ENCODE data around the gene UPB1. TPM values are rescaled to one million over a fixed set of nuclear protein-coding genes. Genes with fewer than 3 reads are reported as not detected.
"Not testable (repeated sequence)": the region's sequence is repeated elsewhere in the genome, so short reads cannot be mapped to it uniquely, and the experiment has no call there.

Gene UPB1
- polyA plus RNA-seq, 3 donors: 0.16 to 0.27 (median 0.22) TPM

DNA sequence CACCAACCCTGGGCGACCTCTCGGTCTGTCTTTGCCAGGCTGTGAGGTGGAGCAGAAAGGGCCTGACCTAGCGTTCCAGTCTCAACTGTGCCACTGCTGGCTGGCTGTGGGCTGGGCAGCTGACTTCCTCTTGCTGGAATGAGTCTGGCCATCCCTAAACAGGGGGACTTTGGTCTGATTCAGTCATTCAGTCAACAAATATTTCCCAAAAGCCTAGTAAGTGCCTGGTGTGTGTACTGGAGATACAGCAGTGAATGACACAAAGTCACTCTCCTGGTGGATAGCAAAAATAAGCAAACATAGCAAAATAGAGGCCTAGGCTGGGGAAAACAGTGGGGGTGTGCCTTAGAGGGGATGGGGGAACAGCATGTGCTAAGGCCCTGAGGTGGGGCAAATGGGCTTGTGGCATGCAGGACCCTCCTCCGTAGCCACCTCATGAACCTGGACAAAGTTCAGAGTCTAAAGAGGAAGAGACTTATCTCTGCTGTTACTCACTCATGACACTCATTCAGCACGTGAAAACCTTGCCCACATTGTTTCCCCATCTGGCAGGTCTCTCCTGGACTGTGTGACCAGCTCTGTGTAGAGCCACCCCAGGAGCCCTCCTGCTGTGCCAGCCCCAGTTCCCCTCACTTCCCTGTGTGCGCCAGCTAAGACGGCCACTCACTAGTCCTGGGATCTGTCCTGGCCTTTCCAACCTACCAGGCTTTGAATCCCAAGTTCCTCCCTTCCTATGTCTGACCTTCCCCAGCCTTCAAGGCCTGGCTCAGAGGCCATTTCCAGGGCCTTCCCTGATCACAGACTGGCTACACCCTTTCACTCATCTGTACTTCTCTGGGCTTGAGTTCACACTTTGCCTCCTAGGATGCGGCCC, 55.1 kb downstream of the UPB1 start:
- no peak overlapping the region for H3K27ac ChIP-seq (ENCODE audit: low read depth, low read length)
- 72 to 79% (median 74%) methylated on average over 8 of the region's 8 CpGs for WGBS, 3 donors

DNA sequence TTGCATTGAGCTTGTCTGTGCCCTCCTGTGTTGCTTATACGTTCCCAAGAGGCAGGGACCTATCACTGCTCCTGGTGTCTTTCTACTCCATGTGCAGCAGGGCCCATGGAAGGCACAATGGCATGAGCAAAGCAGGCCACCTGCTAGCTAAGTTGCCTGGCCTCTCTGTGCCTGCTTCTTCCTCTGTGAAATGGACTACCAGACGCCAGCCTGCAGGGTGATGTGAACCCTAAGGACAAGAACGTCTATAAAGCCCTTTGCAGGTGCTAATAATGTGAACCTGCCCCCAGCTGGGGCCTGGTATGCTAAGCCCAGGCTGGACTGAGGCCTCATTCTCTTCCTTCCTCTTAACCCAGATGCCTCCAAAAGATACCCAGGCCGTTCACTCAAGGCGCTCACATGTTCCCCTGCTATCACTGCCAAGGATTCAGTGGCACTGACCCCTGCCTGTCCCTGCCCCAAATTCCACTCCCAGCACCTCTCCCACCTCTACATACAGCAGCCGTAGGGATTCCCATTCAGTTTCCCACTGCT, 55.8 kb downstream of the UPB1 start:
- WGBS, 3 donors: 64 to 80% (median 66%) methylated on average over 6 of the region's 6 CpGs
- no peak overlapping the region for H3K27ac ChIP-seq (ENCODE audit: low read depth, low read length)

DNA sequence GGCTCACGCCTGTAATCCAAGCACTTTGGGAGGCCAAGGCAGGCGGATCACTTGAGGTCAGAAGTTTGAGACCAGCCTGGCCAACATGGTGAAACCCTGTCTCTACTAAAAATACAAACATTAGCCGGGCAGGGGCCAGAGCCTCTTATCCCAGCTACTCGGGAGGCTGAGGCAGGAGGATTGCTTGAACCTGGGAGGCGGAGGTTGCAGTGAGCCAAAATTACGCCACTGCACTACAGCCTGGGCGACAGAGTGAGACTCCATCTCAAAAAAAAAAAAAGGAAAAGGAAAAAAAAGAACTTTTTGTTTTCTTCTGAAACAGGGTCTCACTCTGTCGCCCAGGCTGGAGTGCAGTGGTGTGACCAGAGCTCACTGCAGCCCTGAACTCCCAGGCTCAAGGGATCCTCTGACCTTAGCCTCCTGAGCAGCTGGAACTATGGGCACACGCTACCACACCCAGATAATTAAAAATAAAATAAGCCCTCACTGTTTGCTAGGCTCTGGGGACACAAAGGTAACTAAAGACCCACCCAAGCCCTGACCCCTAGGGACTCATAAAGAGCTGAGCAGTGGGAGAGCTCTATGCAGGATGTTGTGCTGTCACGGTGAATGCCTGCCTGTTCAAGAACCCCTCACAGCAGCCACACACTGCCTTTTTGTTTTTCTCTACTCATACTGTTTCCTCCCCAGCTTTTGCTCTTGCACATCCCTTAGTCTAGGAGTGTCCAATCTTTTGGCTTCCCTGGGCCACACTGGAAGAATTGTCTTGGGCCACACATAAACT, 57.6 kb downstream of the UPB1 start:
- WGBS, 3 donors: 85 to 89% (median 87%) methylated on average over 10 of the region's 10 CpGs
- H3K27ac ChIP-seq (ENCODE audit: low read depth, low read length): not testable (repeated sequence)

DNA sequence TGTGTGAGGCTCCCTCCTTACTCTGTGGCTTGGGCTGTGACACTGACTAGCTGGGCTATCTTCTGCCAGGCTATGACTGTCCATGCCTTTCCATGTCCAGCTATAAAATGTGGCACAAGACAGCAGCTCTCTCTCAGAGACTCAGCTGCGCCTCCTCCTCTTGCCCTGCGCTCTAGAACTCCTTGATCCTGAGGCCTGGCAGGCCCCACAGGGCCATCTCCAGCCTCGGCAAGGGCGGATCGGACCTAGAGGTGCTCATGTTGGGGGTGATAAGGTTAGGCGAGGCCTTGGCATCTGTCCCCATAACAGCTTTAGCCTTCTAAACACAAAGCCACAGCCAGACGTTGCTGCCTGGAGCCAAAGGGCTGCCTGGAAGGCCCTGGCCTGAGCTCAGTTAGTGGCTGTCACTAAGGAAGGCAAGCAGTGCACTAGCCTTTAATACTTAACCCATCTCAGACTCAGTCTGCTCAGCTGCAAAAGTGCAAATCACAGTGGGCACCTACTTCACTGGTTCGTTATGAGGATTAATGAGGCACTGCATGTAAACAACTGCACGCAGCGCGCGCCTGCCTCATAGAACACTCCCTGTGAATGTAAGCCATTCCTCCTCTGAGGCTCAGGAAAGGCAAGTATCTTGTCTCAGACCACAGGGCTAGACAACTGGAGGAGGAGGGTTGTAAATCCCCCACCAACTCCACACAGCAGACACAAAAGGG, 58.6 kb downstream of the UPB1 start:
- WGBS, 3 donors: 19 to 43% (median 31%) methylated on average over 12 of the region's 12 CpGs

DNA sequence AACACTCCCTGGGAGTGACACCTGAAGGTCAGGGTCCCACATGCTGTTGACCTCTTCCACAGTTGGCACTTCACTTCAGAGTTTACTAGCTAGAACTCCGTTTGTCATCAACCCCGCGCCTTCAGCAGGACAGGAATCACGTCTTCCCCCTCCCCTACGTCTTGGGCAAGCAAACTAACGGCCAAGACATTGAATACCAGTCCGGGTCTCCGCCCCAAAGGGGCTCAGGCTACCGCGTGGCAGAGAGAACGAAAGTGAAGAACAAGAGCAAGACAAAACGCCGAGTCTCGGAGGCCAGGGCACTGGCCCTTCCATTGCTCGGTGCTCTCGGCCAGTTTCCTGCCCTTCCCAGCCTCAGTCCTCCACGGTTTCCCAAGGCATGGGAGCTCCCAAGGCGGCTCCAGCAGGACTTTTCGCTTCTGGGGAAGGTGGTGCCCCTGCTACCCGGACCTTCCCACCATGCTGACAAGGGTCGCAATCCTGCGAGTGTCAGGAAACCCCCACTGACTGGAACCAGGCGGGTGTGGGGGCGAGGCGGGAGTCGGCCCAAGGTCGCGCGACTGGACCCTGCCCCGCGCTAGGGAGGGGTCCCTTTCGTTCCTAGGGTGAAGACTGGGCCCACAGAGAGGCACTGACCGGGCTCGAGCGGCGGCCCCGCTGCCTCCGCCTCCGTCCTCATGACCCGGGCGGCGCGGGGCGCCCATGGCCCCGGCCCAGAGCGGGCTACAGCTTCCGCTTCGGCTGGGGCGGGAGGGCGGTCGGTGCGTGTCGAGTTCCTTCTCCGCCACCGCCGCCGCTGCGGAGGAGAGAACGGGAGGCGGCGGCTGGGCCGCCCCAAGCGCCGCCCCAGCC, 59.4 kb downstream of the UPB1 start, which contains the start of gene GUCD1:
Gene GUCD1, minus strand, starts transcription at position 826 of the 852 bp plus-strand sequence. Its CDS starts 147 bp downstream, at position 679.
- H3K27ac ChIP-seq (ENCODE audit: low read depth, low read length): peak within 1 kb of the TSS; percentile 94
- 0 to 1% (median 1%) methylated on average over 51 to 62 of the region's 64 CpGs for WGBS, 3 donors

More for the DNA sequence above, 58.6 kb downstream of the UPB1 start:
- H3K27ac ChIP-seq (ENCODE audit: low read depth, low read length): no peak overlapping the region

DNA sequence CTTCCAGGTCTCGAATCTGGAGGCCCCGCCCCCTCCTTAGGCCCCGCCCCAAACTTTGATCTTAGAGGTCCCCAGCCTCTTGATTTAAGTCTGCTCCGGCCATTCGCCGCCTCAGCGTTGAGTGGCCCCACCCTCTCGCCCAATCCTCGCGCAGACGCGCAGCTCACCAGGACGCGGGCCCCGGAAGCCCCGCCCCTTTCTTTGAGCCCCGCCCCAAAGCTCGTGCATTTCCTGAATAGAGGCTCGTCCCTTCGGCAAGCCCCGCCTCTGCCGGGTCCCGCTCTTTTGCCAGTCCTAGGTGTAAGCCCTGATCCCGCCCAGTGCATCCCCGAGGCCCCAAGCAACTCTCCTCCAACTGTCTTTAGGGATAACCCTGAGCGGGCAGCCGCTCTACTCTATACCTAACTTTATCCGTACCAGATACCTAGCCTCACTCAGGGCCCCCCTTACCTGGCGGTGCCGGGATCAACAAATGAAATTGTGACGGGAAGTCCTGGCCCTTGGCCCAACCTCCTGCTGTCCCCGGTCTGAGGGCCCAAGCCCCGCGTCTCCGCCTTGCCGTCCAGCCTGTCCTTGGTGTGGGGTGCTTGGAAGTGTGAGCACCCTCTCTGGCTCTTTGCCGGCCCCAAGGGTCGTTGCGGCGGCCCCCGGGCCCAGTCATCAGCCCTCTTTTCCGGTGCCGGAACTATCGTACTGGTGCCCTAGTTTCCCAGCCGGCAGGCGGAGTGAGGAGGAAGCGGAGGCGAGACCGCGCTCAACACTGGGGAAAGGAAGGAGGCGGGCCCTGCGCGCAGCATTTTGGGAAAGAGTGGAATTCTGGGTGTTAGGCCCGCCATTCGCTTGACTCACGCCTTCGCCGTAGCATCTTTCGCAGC, 60.3 kb downstream of the UPB1 start, which contains the start of gene SNRPD3:
Gene SNRPD3, plus strand, starts transcription at position 835 of the 875 bp plus-strand sequence. CDS start 1,676 bp downstream, outside the sequence.
- peak within 1 kb of the TSS; percentile 94 for H3K27ac ChIP-seq (ENCODE audit: low read depth, low read length)
- WGBS, 3 donors: 0 to 1% (median 1%) methylated on average over 56 to 59 of the region's 59 CpGs

DNA sequence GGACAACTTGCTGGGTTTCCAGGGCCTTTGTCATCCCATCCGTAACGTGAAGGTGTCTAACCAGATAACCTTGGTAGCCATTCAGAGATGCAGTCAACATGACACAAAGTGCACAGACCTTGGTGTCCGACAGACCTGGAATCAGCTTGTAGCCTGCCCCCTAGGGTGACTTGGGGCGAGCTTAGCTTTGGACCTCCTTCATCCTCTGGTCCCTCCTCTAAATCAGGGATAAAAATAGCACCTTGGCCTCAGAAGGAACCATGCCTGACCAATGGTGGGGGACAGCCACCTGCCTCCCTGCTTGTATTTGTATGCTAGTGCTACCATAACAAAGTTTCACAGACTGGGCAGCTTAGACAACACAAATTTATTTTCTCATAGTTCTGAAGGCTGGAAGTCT, 64.3 kb downstream of the UPB1 start:
- 61 to 69% (median 67%) methylated on average over 4 of the region's 4 CpGs for WGBS, 3 donors
- no peak overlapping the region for H3K27ac ChIP-seq (ENCODE audit: low read depth, low read length)

DNA sequence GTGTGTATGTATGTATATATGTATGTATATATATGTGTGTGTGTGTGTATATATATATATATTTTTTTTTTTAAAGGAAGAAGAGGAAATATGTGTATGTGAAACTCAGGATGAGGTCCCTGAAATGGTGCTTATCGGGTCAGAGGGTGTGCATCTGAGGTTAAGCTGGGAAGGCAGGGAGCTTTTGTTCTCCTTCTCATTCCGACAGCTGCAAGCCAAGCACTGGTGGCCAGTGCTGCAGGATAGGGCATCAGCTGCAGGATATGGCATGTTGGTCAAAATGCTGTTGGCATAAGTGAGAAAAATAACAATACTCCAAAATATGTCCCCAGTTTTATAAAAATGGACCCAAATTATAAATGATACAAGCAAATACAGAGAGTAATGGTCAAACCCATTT, 68.1 kb downstream of the UPB1 start:
- no peak overlapping the region for H3K27ac ChIP-seq (ENCODE audit: low read depth, low read length)
- WGBS, 3 donors: 82 to 88% (median 86%) methylated on average over 2 of the region's 2 CpGs

DNA sequence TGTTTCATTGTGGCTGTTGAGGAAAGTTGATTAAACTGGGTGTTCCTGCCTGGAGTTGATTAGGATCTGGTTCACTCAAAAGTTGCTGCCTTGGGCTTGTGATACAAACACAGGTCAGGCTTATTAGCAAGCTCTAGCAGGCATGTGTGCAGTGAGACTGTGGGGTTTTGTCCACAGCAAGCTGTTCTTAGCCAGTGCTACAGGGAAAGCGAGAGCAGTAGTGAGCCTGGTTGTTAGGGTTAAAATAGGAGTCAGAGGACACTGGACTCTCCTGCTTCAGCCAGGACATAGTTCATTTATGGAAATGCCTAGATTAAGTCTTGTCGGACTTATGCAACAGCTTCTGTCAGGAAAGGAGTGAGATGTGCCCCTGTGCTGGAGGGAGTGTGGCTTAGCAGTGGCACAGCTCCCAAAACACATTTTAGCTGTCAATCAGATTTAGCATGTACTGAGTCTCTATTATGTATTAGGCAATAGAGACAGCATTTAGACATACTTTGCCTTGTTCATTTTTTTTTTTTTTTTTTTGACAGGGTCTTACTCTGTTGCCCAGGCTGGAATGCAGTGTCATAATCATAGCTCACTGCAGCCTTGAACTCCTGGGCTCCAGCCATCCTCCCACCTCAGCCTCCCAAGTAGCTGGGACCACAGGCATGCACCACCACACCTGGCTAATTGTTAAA, 69.4 kb downstream of the UPB1 start:
- H3K27ac ChIP-seq (ENCODE audit: low read depth, low read length): no peak overlapping the region
- 46 to 66% (median 62%) methylated on average over 2 of the region's 2 CpGs for WGBS, 3 donors

DNA sequence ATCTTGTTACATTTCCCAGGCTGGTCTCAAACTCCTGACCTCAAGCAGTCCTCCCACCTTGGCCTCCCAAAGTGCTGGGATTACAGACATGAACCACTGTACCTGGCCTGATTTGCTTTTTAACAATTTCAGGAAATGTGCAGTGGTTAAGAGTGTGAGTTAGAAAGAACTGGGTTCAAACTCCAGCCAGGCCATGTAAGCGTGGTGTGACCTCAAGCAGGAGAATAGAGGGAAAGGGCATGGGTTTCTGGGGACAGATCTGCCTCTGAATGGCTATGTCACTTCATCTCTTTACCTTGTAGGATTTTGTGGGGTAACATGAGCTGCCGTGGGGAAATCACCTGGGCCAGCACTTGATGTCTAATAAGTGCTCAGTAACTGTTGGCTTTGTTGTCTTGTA, 69.9 kb downstream of the UPB1 start:
- H3K27ac ChIP-seq (ENCODE audit: low read depth, low read length): no peak overlapping the region
- 84 to 92% (median 90%) methylated on average over 2 of the region's 2 CpGs for WGBS, 3 donors

DNA sequence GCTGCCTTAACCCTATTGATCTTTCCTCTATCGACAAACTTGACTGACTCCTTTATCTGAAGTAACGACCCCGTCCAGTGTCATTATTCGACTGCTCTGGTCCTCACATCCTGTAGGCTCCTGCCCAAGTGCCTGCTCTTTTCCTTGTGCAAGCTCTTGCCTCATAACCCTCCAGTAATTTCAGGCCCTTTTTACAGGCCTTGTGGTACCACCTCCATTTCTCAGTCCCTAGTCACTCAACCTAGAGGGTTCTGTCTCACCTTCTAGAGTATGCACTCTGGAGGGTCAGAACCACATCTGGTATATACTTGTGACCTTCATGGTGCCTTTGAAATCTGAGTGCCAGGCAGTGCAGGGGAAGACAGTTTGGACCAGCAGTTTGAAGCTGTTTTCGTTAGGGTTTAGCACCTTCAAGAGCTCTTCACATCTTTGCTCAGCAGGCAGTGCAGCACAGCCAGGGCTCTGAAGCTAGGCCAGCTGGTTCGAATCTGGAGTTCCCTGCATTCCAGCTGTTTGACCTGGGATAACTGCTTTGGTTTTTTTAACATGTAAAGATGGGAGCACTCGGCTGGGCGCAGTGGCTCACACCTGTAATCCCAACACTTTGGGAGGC, 71.9 kb downstream of the UPB1 start:
- no peak overlapping the region for H3K27ac ChIP-seq (ENCODE audit: low read depth, low read length)
- WGBS, 3 donors: 56 to 75% (median 66%) methylated on average over 8 of the region's 8 CpGs

DNA sequence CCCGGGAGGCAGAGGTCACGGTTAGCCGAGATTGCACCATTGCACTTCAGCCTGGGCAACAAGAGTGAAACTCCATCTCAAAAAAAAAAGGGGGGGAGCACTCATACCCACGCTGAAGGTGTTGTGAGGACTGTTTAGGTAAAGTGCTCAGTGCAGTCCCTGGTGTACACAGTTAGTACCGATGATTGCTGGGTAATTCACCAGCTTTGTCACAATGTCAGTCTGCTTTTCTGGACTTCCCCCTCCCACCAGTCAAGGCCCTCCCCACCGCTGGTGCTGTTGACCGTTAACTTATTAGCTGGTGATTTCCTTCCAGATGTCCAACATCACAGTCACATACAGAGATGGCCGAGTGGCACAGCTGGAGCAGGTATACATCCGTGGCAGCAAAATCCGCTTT, 72.5 kb downstream of the UPB1 start:
- no peak overlapping the region for H3K27ac ChIP-seq (ENCODE audit: low read depth, low read length)
- WGBS, 3 donors: 84 to 92% (median 87%) methylated on average over 10 of the region's 10 CpGs

DNA sequence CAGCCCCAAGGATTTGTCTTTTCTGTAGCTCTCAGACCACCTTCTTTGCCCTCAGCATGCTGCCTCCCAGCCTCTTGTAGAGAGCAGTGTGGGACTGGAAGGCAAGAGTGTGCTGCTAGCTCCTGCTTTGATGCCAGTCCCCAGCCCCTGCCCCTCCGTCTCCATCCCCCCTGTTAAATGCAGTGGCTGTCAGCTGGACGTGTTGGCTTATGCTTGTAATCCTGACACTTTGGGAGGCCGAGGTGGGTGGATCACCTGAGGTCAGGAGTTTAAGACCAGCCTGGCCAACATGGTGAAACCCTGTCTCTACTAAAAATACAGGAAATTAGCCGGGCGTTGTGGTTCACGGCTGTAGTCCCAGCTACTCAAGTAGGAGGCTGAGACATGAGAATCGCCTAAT, 76.1 kb downstream of the UPB1 start:
- H3K27ac ChIP-seq (ENCODE audit: low read depth, low read length): no peak overlapping the region
- 88 to 93% (median 91%) methylated on average over 7 of the region's 7 CpGs for whole genome bisulfite sequencing, 3 donors

DNA sequence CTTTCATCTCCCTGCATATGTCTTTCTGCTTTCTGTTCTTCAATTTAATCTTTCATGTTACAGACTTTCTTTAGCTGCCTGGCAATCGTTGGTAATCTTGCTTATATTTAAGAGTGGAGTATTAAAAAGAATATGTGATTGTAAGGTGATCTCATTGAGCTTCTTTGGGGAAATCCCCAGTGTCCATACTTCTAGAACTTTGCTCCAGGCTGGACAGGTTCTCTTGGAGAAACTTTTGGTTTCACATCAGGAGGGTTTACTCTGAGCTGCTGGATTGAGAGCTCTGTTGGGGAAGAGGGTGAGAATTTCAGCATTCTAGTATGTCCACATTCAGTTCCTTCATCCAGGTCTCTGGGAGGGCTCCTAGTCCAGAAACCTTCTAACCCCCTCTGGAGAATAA, 81.6 kb downstream of the UPB1 start:
- H3K27ac ChIP-seq (ENCODE audit: low read depth, low read length): no peak overlapping the region
- 77 to 94% (median 77%) methylated on average over 1 of the region's 1 CpG for WGBS, 3 donors

All from adipose tissue (tissue), 3 donors.